SK-MEL-5 (cell line): Measurements from ENCODE around the gene SPESP1. TPM values are rescaled to one million over a fixed set of nuclear protein-coding genes. Genes with fewer than 3 reads are reported as not detected.
A peak's percentile ranks its signal among the peaks of the same experiment; 100 is the strongest.
"Not testable (repeated sequence)": the region's sequence is repeated elsewhere in the genome, so short reads cannot be mapped to it uniquely, and the experiment has no call there.

Experiments
- DNase-seq: peaks from one replicate; pipeline ENCODE4 v3.0.0-alpha.2; 2016; ENCODE audit warnings: low read depth, low spot score
- in situ Hi-C: cut with HindIII; loops from 2 replicates; pipeline ENCODE4 v1.10.0; 2016; ENCODE audit warnings: low sequenced_read_pairs, high pct_unique_total_duplicates, low pct_unique_long_range_greater_than_20kb
- total RNA-seq: library from RNA; depleted of rRNA; stranded (reverse); fragments of >200 nt; shearing (Covaris generic); gene quantifications from 2 replicates; pipeline ENCODE4 v1.2.3, GENCODE V29; 2014

The SPESP1 gene
- total RNA-seq, 1 experiment from 2014 or later, result 159 TPM

GRCh38 chr15:68939501-68939900 lies 9.2 kb downstream of the SPESP1 start:
- in situ Hi-C loops, result no loop called here
- DNase-seq, result no peak

- no peak for DNase-seq
- in situ Hi-C loops, result no loop called here
These were observed 21.5 kb downstream of the SPESP1 start for GRCh38 chr15:68951813-68952212.

- in situ Hi-C loops, result no loop called here
- no peak for DNase-seq
These were observed 27.4 kb downstream of the SPESP1 start for GRCh38 chr15:68957696-68958095.

GRCh38 chr15:68958597-68958996 lies 28.3 kb downstream of the SPESP1 start:
- in situ Hi-C loops, result no loop called here
- no peak for DNase-seq

GRCh38 chr15:68962465-68962864 lies 32.1 kb downstream of the SPESP1 start:
- no peak for DNase-seq
- in situ Hi-C loops, result no loop called here

- DNase-seq, in situ Hi-C loops: not testable (repeated sequence)
These were observed 33.4 kb downstream of the SPESP1 start for GRCh38 chr15:68963719-68964118.

- in situ Hi-C loops, result no loop called here
- DNase-seq, result peak; percentile 86
These were observed 36.7 kb downstream of the SPESP1 start for GRCh38 chr15:68966996-68967395.

GRCh38 chr15:68967948-68968347 lies 37.6 kb downstream of the SPESP1 start:
- no peak for DNase-seq
- in situ Hi-C loops, result no loop called here

- no peak for DNase-seq
- in situ Hi-C loops, result no loop called here
These were observed 39.0 kb downstream of the SPESP1 start for GRCh38 chr15:68969298-68969697.

- in situ Hi-C loops, result no loop called here
- DNase-seq, result no peak
These were observed 42.1 kb downstream of the SPESP1 start for GRCh38 chr15:68972201-68973065.

GRCh38 chr15:68975651-68976160 lies 45.4 kb downstream of the SPESP1 start:
- DNase-seq, in situ Hi-C loops: not testable (repeated sequence)

GRCh38 chr15:68977426-68977825 lies 47.1 kb downstream of the SPESP1 start:
- in situ Hi-C loops, DNase-seq: not testable (repeated sequence)

- in situ Hi-C loops, result no loop called here
- DNase-seq, result no peak
These were observed 48.7 kb downstream of the SPESP1 start for GRCh38 chr15:68979006-68979405.

- DNase-seq, result no peak
- in situ Hi-C loops, result no loop called here
These were observed 49.5 kb downstream of the SPESP1 start for GRCh38 chr15:68979816-68980215.

GRCh38 chr15:68980786-68981185 lies 50.5 kb downstream of the SPESP1 start:
- DNase-seq, result peak; percentile 39
- in situ Hi-C loops, result no loop called here

- no peak for DNase-seq
- in situ Hi-C loops, result no loop called here
These were observed 51.6 kb downstream of the SPESP1 start for GRCh38 chr15:68981941-68982340.

- in situ Hi-C loops, result no loop called here
- no peak for DNase-seq
These were observed 52.7 kb downstream of the SPESP1 start for GRCh38 chr15:68982976-68983563.

- in situ Hi-C loops, result no loop called here
- peak; percentile 76 for DNase-seq
These were observed 53.7 kb downstream of the SPESP1 start for GRCh38 chr15:68983961-68984481.

GRCh38 chr15:68984586-68984985 lies 54.3 kb downstream of the SPESP1 start:
- in situ Hi-C loops, result no loop called here
- no peak for DNase-seq
